ENCODE data around the gene TRMT61B. TPM values are rescaled to one million over a fixed set of nuclear protein-coding genes. Genes with fewer than 3 reads are reported as not detected.

The TRMT61B gene
- total and polyA plus RNA-seq, 2 of the 13 experiments (the other 11 are each of a cell fraction or from before 2014, with no cell fraction given): 19.7 to 23.5 TPM

- TF ChIP-seq SIN3A (IDR thresholded peaks at IDR 0.05; ENCODE audit: borderline replicate concordance, low read depth, low read length) (peak; percentile 95), SOX13 (IDR thresholded peaks at IDR 0.05) (no peak), SOX13 (CRISPR knock-in tag; conservative IDR thresholded peaks at IDR 0.05 in 1 of 2, IDR thresholded peaks at IDR 0.05 in 1 of 2) (peak in 1 of 2 experiments; percentile 67; a peak in 2 of 4 replicates), GATAD1 (CRISPR knock-in tag; IDR thresholded peaks at IDR 0.05) (peak; percentile 100), ZNF253 (CRISPR knock-in tag; IDR thresholded peaks at IDR 0.05; ENCODE audit: borderline replicate concordance) (0 out of 2 replicates have a peak, but pooled peaks have one; percentile 37), NR2C2 (CRISPR knock-in tag; IDR thresholded peaks at IDR 0.05; ENCODE audit: borderline replicate concordance) (peak; percentile 92), ZNF17 (CRISPR knock-in tag; IDR thresholded peaks at IDR 0.05) (no peak), ZBTB8A (CRISPR knock-in tag; IDR thresholded peaks at IDR 0.05; ENCODE audit: borderline replicate concordance, low read depth) (peak; percentile 68; the same call in 1 of the 2 replicates), REST (IDR thresholded peaks at IDR 0.05; ENCODE audit: borderline replicate concordance in 1 of 2, low read depth in 1 of 2, low read length in 2 of 2) (0 out of 4 replicates have a peak, but pooled peaks of 1 of the 2 experiments have one; percentile 48), ZNF382 (CRISPR knock-in tag; IDR thresholded peaks at IDR 0.05; ENCODE audit: borderline replicate concordance) (no peak), ZFP82 (CRISPR knock-in tag; IDR thresholded peaks at IDR 0.05; ENCODE audit: borderline replicate concordance) (0 out of 2 replicates have a peak, but pooled peaks have one; percentile 53), ZNF460 (CRISPR knock-in tag; IDR thresholded peaks at IDR 0.05; ENCODE audit: borderline replicate concordance) (no peak; the same call in 1 of the 2 replicates), ZNF367 (CRISPR knock-in tag; IDR thresholded peaks at IDR 0.05; ENCODE audit: borderline replicate concordance) (peak; percentile 31; the same call in 1 of the 2 replicates), ZNF792 (CRISPR knock-in tag; IDR thresholded peaks at IDR 0.05) (peak; percentile 98), SOX5 (CRISPR knock-in tag; IDR thresholded peaks at IDR 0.05; ENCODE audit: borderline replicate concordance) (peak; percentile 87), PTBP1 (IDR thresholded peaks at IDR 0.05; ENCODE audit: low read depth, low read length, poor library complexity, severe bottlenecking) (no peak), BCL6 (CRISPR knock-in tag; IDR thresholded peaks at IDR 0.05) (peak; percentile 91), RELA (CRISPR knock-in tag; IDR thresholded peaks at IDR 0.05) (peak; percentile 95; the same call in 1 of the 2 replicates), RFX5 (IDR thresholded peaks at IDR 0.05; ENCODE audit: low read depth, low read length) (peak; percentile 74; the same call in 1 of the 2 replicates), AHR (CRISPR knock-in tag; IDR thresholded peaks at IDR 0.05) (peak; percentile 88), AKAP8 (CRISPR knock-in tag; IDR thresholded peaks at IDR 0.05) (no peak), ZFP1 (CRISPR knock-in tag; IDR thresholded peaks at IDR 0.05) (peak; percentile 96), CBX5 (CRISPR knock-in tag; IDR thresholded peaks at IDR 0.05; ENCODE audit: borderline replicate concordance) (peak; percentile 92), KMT2A (CRISPR knock-in tag; IDR thresholded peaks at IDR 0.05) (peak; percentile 100), GABPB1 (CRISPR knock-in tag; IDR thresholded peaks at IDR 0.05) (peak; percentile 92), JUND (CRISPR knock-in tag; IDR thresholded peaks at IDR 0.05) (no peak), TEF (CRISPR knock-in tag; IDR thresholded peaks at IDR 0.05) (no peak), HHEX (CRISPR knock-in tag; IDR thresholded peaks at IDR 0.05) (peak; percentile 66; the same call in 1 of the 2 replicates)
Measured at GRCh38 chr2:28870146-28870891, at the start of gene TRMT61B (continued).
